HG03060 (cell line): Measurements from ENCODE around the gene ST6GALNAC3.
A peak's percentile ranks its signal among the peaks of the same experiment; 100 is the strongest.

Experiments used
- ATAC-seq: cut with Tn5 transposase; IDR thresholded peaks from one replicate; pipeline ENCODE4 v1.9.1; 2021; ENCODE audit warnings: low read depth, moderate number of reproducible peaks; ENCODE audit not compliant: unreplicated experiment

The ST6GALNAC3 gene

DNA sequence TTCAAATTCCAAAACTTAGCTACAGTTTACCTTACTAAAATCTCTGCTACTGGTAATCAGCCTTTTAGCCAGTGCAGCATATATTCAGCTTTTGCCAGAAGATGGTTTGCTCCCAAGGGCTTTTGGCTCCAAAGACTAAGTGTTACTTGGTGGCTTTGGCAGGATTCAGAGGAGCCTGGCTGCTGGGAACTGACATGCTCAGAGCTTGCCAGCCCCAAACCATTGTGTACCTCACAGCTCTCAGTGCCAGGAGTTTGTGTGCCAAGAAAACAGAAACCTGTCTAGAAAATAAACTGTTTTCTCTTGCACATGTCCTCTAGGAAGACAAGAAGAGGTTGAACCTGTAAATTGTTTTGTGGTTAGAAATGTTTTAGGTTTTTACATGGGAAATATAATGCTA is 315.9 kb downstream of the ST6GALNAC3 start:
- no peak for ATAC-seq

DNA sequence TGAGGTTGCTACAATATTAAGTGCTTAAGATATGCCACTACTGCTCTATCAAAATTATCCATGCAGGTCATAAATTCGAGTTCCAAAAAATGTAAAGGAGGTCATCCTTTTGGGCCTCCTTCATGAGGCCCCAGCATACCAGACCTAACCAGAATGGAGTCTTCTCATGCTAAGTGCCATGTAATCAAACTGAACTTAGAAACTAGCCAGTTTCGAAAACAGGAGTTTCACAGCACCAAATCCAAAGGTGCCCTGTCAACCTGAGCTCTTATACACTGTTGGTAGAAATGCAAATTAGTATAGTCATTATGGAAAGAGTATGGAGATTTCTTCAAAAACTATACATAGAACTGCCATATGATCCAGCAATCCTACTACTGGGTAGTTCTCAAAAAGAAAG is 320.5 kb downstream of the ST6GALNAC3 start:
- no peak for ATAC-seq

DNA sequence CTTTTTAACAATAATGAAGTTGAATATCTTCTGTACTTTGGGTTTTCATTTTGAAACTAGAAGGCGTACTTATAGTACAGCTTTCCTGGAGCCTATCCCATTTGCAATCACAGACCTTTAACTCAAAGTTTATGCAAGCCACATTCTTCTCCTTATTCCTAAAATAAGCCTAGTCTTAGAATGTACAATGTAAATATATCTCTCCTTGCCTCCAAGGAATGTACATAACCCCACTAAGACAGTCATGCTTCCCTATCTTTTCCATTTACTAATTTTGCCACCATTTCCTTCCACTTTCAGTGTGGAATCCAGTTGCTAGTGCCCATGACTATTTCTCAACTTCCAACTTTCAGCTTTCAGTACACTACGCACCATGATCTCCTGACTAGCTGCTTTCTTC is 327.6 kb downstream of the ST6GALNAC3 start:
- ATAC-seq = no peak

DNA sequence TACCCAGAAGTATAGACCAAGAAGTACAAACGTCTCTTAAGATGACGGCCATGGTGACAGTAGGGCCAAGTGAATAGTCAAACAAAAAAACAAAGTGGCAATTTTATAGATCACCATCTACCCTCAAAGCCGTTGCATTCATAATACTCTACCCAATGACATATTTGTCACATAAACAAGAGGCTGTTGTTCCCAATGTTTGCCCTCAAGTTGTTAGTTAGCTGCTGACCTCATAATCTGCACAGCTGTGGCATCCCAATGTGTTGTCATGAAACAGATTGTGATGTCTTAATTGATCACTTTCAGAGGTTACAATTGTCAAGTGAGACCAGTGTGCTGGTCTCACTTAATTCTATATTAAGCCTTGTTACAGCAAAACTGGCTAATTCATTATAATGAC is 333.8 kb downstream of the ST6GALNAC3 start:
- no peak for ATAC-seq

DNA sequence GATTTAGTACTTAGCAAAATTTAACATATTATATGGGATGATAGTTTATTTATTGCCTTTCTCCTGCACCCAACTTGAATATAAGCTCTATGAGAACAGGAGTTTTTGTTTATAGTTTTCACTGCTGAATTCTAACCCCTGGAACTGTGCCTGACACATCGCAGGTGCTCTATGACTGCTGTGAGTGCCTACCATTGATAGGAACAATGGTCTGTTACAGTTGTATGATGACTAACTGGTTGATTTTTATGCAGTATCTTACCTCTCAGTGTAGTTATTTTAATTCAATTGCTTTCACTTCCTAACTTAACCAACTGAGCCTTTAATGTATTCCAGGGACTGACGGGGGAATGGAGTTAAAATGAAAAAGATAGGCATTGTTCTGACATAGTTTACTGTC is 336.0 kb downstream of the ST6GALNAC3 start:
- ATAC-seq = no peak

DNA sequence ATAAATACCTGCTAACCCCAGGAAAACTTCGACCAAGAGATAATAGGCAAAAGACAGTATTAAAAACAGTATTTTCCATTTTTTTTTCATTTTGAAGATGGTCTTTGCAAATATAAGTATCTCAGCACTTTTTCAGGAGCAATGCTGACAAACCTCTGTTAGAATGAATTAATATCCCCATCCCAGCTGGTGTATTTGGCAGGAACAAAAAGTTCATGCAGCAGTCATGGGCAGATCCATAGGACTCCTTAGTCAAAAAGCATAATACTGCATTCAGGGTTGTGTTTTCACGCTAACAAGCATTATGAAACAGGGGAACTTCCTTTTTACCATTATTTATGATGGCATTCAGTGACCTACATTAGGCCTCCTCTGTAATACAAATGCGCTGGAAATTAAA is 344.0 kb downstream of the ST6GALNAC3 start:
- ATAC-seq = no peak

DNA sequence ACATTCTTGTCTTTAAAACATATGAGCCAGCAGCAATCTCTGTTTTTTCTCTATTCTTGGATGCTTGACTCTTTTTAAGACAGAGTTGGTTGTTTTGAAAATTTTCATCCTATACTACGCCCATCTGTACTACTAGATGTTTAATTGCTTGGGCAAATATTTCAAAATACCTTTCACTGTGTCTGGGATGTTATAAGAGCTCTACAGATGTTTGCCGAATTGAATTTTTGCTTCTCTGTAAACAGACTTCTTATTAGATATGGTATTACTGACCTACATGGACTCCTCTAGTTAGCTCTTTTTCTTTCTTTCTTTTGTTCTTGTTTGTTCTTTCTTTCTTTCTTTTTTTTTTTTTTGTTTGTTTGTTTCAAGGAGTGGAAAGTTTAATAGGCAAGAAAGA is 345.1 kb downstream of the ST6GALNAC3 start:
- ATAC-seq = no peak

DNA sequence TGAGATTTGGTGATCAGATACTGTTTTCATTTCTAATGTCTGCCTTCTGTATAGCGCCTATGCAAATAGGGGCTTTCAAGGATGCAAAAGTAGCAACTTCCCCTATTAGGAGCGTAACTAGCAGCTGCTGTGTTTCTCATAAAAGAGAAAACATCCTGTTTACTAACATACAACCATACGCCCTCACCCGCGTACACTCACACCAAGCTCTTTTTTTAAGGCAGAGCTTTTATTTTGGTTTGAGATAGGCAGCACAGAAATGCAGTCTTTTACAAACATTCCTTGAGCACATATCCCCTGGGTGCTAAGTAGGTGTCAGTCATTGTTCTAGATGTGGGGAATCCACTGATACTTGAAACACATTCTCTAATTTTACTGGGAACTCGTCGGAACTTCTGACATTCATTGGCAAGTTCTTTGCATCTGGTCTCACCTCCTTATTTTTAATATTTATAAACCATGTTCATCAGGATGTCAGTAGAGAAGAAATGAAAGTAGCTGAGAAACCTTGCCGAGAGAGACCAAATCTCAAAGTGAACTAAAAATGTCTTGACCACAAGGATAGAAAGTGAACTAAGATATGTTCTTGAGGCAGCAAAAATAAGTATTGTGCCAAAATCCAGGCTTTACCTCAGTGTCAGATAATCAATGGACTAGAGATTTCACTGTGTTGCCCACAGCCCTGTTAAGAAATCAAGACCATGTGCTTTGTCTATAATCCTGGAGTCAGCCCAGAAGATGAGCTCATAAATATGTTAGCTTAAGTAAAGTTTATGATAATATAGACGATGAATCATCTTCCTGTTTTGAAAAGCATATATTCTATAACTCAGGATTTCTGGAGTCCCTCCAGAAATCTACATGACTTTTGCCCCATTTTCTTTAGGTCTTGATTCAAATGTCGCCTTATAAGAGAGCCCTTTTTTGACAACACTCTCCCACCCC is 350.9 kb downstream of the ST6GALNAC3 start:
- ATAC-seq = no peak

DNA sequence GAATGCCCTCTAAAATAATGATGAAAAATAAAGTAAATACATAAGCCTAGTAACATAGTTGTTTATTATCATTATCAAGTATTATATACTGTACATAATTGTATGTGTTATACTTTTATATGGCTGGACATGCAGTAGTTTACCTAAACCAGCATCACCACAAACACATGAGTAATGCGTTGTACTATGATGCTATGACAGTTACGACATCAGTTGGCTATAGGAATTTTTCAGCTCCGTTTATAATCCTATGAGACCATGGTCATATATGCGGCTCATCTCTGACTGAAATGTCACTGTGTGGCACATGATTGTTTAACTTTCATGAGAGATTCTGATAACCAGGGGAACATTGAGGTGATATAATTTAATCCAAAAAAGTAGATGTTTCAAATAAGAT is 352.1 kb downstream of the ST6GALNAC3 start:
- ATAC-seq = no peak

DNA sequence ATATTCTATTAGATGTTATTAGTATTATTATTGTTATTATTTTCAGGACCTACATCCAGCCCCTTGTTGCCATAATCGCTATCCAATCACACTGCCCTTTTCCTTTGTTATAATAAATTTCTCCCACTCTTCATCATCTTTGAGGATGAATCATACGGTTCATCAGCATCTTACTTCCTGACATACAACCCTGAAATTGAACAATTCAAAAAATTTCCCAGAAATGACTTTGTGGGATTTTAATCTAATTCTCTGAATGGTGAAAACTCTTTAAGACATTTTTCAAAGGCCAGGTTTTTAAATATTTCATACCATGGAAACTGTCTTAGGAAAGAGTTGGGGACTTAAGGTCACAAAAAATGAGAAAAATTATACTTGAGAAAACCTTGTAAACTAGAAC is 353.5 kb downstream of the ST6GALNAC3 start:
- no peak for ATAC-seq

DNA sequence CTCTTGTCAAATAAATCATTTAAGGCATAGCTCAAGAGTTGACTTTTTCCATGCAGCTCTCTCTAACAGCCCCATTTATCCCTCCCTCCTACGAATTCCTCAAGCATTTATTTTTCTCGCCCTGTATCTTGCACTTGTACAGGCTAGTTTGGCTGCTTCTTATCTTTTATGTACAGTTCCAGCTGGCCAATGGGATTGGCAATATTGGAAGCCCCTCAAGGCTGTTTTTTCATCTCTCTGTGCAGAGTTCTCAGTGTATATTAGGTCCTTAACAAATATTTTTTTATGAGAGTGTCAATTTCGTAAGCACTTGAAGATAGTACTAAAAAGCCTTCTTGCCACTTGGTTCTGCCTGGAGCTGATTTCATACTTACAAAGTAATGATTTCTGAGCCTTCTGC is 356.0 kb downstream of the ST6GALNAC3 start:
- ATAC-seq = no peak

DNA sequence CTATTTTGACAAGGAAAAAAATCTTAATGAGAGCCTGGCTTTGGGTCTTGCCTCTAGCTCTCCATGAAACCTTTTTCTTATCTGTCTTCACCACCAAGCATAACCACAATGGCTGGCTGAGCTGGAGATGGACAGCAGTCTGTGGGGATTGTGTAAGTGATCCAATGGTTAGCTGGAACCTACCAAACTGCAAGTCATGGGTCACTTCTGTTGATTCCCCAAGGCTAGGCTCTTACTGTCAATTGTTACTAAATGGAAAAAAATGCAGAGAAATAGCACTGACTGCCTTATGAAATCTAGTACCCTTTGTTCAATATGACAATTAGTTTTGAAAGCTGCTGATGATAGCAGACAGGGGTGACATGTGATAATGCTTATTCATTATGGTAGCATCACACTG is 359.0 kb downstream of the ST6GALNAC3 start:
- no peak for ATAC-seq

DNA sequence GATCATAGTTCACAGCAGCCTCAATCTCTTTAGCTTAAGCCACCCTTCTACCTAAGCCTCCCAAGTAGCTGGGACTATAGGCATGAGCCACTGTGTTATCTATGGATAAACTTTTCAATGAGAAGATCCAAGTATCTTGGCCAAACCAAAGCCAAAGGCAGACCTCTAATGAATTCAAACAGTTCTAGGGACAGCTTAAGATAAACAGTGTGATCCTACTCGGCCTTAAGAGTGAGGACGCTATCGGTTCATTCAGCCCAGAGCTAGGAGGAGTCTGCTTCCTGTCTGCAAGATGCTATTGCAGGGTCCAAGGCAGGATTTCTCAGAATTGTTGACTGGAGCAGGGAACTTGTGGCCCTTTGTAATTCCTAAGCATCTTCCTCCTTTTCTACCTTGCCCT is 368.7 kb downstream of the ST6GALNAC3 start:
- ATAC-seq = no peak

DNA sequence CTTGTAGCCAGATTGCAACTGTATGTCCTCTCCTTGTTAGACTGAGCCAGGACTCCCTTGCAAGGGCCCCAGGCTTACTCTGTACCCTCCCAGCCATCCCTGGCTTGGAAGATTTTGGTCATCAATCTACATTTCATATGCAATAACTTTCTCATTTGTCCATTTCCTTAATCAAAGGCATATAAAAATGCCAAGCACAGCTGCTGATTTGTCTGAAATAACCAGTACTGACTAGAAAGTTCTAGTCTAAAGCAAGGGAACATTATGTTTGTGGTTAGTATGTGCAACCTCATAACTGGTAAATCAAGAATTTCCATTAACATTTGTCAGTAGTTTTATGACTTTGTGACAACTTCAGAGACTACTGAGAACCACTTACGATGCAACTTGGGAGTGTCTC is 370.2 kb downstream of the ST6GALNAC3 start:
- ATAC-seq = no peak

DNA sequence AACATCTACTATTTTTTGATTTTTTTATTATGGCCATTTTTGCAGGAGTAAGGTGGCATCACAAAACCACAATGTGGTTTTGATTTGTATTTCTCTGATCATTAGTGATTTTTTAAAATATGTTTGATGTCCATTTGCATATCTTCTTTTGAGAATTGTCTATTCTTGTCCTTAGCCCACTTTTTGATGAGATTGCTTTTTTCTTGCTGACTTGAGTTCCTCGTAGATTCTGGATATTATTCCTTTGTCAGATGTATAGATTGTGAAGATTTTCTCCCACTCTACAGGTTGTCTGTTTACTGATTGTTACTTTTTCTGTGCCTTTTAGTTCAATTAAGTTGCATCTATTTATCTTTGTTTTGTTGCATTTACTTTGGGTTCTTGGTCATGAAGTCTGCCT is 375.7 kb downstream of the ST6GALNAC3 start:
- no peak for ATAC-seq

DNA sequence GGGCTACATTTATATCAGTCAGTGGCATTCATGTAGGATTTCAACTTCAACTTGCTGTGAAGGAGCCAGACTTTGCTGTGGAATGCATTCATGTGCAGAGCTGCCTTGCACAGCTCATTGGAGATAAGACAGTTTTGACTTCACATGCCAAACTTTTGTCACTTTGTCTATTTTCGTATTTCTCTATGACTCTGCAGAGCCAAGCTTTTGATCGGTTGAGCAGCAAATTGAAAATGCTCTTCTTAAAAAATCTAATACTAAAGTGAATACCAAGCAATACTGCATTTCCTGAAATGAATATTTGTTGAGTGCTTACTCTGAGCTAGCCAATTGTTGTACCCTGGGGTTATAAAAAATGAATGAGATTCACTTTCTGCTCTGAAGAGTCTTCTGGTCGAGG is 388.7 kb downstream of the ST6GALNAC3 start:
- ATAC-seq = peak; percentile 60

DNA sequence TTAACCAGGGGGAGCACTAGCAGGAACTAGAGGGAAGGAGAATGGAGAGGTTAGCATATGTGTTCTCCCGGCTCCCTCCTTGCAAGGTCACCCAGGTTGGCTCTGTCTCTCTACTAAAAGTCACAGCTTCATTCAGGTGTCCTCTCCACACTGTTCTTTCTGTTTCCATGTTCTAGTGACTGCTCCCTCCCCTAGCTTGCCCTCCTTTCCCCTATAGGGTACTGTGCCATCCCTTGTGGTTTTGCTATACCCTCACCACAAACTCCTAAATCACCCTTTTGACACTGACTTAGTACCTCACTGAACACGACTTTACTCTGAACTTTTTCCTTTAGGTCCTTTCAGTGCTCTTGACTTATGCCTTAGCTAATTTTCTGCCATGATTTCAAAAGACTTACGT is 389.3 kb downstream of the ST6GALNAC3 start:
- ATAC-seq = peak; percentile 18

DNA sequence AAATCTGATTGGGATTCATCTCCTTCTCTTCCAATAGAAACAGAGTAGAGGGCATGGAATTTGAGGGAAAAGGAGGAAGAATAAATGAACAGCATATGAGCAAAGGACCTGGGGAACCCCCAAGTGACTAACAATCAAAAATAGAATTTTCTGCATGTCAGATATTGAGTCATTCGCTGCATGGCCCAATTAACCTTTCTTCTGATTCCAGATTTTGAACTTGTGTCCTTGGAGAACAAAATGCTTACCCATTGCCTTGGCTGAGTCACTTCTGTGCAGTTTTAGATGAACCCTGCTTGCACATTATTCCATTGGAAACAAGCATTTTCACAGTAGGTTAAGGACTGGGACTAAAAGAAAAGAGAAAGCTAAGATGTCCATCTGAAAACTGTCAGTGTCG is 390.5 kb downstream of the ST6GALNAC3 start:
- ATAC-seq = no peak

DNA sequence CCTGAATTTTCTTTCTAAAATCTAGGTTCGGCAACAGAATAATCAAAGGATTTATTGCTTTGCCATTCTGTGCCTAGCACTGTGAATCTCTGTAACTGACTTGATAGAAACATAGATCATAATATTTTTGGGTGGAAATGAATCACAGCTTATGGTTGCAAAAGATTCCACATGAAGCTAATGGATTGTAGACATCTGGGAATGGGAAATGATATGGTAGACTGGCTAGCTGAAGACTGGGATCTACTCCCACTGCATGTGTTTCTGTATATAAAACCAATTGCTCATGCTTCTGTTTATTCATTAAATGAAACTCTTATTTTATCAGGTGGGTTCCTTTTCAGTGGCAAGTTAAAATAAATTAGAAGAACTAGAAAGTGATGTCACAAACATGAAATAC is 395.6 kb downstream of the ST6GALNAC3 start:
- ATAC-seq = no peak

DNA sequence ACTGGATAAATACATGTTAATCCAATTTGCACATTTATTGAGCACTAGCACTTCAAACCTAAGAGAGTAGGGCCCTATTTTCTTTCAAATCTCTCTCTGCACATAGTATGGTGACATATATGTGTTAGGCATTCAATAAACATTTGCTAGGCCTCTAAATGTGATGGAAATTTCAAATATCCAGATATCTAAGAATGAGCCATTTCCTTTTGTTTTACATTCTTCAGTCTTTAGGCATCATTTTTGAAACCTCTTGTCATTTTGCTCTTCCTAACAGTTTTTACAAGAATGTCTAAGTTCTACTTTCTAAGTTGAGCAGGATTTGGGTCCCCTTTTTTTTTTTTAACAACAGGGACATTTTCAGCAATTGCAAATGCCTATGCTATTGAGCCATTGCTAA is 397.0 kb downstream of the ST6GALNAC3 start:
- ATAC-seq = no peak

DNA sequence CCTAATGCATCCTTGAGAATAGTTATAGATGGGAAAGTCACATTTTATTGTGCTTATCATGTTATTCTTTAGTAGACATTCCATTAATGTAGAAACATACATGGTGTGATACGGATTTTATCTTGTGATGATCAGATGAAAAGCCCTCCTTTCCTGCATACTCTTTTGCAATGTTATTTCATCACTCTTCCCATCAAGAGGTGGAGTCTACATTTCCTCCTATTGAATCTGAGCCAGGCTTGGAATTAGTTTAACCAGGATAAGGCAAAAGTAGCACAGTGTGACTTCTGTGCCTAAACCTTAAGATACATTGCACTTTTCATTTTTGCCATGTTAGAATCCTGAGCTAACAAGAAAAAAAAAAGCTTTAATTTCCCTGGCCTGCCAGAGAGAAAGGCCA is 399.0 kb downstream of the ST6GALNAC3 start:
- no peak for ATAC-seq

DNA sequence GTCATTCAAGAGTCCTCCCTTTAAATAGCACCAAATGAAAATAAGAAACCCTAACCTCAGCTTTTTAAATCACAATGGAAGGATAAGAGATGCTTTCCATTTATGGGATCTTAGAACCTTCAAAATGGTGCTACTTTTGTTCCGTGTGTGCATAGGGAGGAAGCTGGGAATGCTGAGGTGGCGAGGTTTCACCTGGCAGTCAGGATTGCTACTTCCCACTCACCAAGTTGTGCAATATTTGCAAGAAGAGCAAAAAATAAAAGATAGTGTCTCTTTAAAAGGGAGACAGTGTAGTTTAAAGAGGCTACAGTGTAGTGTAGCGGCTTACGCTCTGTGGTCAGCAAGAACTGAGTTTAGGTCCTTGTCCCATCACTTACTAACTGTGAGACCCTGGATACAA is 400.4 kb downstream of the ST6GALNAC3 start:
- no peak for ATAC-seq

DNA sequence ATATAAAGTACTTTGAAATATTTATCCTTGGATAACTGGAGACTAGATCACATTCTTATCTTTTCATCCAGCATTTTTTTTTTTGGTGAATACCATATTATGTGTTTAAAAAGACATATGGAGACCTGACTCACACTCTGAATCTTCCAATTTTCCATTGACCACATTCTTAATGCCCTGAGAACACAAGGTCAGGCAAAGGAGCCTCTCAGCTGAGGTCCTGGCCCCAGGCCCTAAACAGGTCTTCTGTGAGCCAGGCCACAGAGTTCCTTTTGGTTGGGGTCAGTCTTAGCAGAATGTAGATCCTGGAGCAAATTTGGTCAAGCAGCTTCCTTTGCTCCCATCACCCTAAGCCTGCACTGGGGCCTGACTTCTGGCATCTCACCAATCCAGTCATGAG is 402.6 kb downstream of the ST6GALNAC3 start:
- no peak for ATAC-seq
